Epithelial cell of prostate (primary cell): ENCODE data around the gene UGT1A9.
"Not testable (repeated sequence)": the region's sequence is repeated elsewhere in the genome, so short reads cannot be mapped to it uniquely, and the experiment has no call there.

Experiments used
- DNase-seq: peaks from one replicate; pipeline ENCODE4 v3.0.0-alpha.2; 2011; ENCODE audit warnings: low read depth, low spot score
- H3K27ac ChIP-seq: fragments of 450-650 bp; 2 replicates; pipeline ENCODE4 v1.5.1; 2017; ENCODE audit warnings: mild to moderate bottlenecking

UGT1A9 gene

DNA sequence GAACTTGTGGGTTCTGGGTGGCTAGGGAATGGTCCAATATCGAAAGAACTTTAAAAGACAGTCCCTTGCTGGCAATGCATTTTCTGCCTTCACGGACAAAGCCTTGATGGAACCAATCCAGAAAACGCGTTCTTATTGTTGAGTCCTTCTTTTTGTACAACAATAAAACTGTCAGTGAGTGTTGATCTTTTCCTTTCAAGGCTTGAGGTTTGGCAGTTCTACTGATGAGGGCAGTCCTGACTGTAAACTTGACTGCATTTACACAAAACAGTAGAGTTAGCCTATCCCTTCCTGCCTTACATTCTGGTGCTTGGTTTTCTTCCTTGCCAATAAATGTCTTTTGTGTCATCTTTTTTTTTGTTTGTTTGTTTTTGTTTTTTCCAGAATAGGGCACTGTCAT is 7.5 kb downstream of the UGT1A9 start:
- H3K27ac ChIP-seq: no peak overlapping the region
- no peak for DNase-seq

- H3K27ac ChIP-seq: no peak overlapping the region
- no peak for DNase-seq
Observed at GRCh38 chr2:233680361-233681045, 8.8 kb downstream of the UGT1A9 start.

DNA sequence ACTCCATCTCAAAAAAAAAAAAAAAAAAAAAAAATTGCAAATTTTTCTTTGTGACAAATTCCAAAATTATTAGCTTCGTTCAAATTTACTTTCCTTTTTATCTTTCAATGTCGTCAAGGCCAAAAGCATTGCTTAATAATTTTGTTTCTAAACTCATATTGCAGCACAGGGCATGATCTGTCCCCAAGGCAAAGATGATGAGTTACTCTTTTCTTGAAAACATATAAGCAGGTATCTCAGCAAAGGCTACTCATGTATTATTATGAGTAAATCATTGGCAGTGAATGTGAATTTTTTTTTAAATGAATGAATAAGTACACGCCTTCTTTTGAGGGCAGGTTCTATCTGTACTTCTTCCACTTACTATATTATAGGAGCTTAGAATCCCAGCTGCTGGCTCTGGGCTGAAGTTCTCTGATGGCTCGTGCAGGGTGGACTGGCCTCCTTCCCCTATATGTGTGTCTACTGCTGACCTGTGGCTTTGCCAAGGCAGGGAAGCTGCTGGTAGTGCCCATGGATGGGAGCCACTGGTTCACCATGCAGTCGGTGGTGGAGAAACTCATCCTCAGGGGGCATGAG is 9.9 kb downstream of the UGT1A9 start, which contains the start of gene UGT1A7:
UGT1A7 (plus strand) TSS at position 381 of the 579 bp plus-strand sequence; CDS start at position 418, 37 bp downstream.
- no peak within 1 kb of the TSS for H3K27ac ChIP-seq
- DNase-seq: no peak

DNA sequence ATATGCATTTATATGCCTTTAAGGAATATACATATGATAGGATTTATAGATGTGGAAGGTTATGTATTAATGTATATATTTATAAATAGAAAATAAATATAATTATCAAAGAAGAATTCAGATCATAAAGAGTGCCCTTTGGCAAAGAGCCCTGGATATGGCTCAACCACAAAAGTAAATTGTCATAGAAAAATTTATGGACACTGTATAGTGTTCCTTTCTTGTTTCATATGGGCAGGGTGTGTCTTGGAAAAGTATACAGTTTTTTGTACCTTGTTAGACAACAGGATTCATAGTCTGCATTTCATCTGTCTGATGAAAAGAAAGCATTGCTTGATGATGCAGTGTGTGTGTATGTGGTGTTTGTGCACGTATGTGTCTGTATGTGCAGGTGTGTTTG is 12.9 kb downstream of the UGT1A9 start:
- DNase-seq: no peak
- H3K27ac ChIP-seq: no peak overlapping the region

- no peak overlapping the region for H3K27ac ChIP-seq
- no peak for DNase-seq
Observed at GRCh38 chr2:233686928-233687327, 15.2 kb downstream of the UGT1A9 start.

DNA sequence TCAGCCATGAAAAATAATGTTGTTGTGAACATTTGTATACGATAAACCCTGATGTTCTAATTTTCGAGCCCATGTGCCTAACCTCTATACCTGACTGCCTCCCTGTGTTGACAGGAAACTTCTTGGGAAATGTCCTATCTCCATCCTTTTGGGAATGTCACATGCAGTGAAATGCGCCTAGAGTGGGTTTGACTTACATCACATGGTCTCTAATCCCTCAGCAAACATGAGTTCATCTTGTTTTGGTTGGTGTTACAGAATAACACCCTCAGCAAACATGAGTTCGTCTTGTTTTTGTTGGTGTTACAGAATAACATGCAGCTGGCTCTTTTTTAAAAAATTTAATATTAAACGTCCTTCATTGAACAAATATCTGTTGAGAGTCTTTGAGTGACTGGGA is 16.6 kb downstream of the UGT1A9 start:
- no peak for DNase-seq
- no peak overlapping the region for H3K27ac ChIP-seq

DNA sequence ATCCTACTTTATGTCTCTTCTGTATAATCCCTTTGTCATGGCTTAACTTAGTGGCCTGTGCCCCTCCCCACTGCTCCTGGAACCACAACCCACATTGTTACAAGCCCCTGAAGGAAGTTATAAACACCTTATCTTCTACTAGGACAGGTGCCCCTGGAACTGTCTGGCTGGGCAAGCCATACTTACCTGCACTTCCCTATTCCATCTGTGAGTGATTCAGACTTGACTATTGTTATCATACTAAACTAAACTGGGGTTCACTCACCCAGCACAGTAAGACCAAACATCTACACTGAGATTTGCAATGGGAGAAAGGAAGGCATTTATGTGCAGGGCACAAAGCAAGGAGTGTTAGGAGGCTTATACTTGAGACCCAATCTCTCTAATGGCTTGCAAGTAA is 17.3 kb downstream of the UGT1A9 start:
- peak overlapping the region; percentile 80 for H3K27ac ChIP-seq
- no peak for DNase-seq

DNA sequence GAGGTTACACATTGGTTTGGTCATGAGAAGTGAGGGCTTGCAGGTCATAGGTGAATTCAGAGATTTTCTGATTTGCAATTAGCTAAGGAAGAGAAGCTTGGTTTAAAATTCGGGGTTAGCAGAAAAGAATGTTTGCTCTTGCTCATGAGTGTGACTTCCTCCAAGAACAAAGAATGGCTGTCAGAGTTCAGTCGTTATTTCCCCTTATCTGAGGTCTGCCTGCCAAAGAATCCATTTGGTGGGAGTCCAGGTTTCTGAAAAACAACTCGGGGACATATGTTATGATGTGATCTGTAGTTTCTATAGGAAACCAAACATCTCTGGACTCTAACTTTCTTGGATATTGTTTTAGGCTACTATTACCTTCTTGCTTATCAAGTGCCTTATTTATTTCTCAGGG is 17.8 kb downstream of the UGT1A9 start:
- DNase-seq: no peak
- H3K27ac ChIP-seq: peak overlapping the region; percentile 80

DNA sequence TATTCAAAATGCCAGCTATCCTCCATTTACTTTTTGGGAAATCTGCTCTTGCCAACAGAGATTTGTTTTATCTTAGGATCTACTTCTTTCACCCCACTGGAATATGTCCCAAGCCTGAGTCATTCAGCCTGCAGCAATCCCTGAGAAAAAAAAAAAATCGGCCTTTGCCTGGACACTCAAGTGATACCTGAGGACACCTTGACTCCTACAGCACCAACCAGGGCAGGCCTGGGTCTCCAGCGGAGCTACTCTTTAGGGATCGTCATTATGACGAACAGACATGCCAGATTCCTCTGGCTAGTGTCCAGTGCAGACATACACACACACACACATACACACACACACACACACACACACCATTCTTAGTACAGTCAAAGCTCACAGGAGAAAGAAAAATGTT is 18.7 kb downstream of the UGT1A9 start:
- peak overlapping the region; percentile 80 for H3K27ac ChIP-seq
- DNase-seq: peak; percentile 81

DNA sequence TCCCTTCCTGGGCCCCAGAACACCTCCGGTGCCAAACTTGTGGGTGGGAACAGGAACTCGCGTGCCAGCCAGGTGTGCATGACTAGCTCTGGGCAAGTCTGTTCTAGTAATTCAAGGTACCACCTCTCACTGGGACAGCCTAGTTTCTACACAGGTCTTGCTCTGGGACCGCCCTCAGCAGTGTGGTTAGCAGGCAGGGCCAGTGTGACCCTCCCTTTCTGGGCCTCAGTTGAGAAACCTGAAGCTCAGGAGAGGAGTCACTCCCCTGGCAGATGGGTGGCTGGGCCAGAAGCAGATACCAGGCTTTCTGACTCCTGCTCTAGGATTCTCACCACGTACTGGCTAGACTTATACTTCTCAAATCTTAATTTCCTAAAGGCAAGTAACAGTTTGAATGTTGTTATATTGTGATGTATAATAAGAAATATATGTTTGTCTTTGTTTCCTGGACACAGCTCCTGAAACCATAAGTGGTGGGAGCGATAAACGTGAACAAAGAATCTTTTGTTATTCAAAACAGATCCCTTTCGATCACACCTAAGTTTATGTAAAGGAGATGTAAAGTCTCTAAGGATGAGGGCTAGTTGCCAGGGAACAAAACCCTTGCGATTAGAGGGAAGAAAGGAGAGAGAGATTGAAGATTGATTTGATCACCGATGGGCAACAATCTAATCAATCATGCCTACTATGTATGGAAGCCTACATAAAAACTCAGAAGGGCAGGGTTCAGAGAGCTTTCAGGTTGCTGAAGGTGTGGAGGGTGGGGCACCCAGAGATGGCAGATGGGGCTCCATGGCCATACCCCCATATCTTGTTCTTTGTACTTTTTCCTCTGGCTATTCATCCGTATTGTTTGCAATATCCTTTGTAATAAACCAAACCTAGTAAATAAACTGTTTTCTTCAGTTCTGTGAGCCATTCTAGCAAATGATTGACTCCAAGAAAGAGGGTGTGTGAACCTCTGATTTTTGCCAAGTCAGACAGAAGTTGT is 20.0 kb downstream of the UGT1A9 start:
- DNase-seq: peak; percentile 99
- H3K27ac ChIP-seq: peak overlapping the region; percentile 80

- H3K27ac ChIP-seq: peak within 1 kb of the TSS; percentile 80
- no peak for DNase-seq
Observed at GRCh38 chr2:233692648-233693047, 20.9 kb downstream of the UGT1A9 start, which contains the start of gene UGT1A6. TSS of gene UGT1A6 (plus strand) at chr2:233692890. CDS start at chr2:233693005, 115 bp downstream.

DNA sequence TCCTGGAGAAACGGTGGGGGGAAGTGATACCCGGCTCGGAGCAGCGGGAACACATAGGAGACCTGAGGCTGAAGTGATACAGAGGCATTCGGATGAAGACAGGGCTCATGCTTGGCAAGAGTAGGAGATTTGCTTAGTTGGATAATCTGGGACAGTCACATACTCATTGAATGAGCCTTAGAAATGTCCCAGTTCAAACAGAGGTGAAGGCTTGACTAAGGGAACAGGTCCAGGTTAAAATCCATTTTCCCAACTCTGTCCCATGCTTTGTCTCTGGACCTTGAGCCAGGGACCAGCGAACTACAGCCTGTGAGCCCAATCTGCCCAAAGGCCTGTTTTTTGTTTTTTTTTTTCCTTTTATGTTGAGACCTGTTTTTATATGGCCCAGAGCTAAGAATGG is 22.3 kb downstream of the UGT1A9 start:
- no peak overlapping the region for H3K27ac ChIP-seq
- no peak for DNase-seq

DNA sequence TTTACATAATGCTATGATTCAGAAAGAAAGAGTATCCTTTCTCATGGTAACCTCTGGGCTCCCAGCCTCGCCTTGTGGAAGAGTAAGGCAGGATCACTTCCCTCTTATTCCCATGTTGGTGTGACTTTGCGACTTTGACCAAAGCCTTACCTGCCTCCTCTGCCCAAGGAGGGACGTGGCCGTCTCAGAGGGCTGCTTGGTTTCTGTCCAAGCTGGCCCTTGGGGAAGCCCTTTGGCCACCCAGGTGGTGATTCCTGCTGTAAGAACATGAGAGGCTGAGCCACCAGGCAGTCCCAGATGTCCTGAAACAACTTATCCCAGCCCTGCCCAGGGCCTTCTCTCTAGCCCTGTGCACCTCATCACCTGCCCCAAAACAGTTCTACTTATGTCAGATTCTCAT is 27.0 kb downstream of the UGT1A9 start:
- DNase-seq: no peak
- H3K27ac ChIP-seq: no peak overlapping the region

- no peak for DNase-seq
- H3K27ac ChIP-seq: peak overlapping the region; percentile 52
Observed at GRCh38 chr2:233699424-233700027, 27.8 kb downstream of the UGT1A9 start.

GRCh38 chr2:233700028-233700635 is 28.4 kb downstream of the UGT1A9 start:
- H3K27ac ChIP-seq: peak overlapping the region; percentile 52
- DNase-seq: peak; percentile 18

DNA sequence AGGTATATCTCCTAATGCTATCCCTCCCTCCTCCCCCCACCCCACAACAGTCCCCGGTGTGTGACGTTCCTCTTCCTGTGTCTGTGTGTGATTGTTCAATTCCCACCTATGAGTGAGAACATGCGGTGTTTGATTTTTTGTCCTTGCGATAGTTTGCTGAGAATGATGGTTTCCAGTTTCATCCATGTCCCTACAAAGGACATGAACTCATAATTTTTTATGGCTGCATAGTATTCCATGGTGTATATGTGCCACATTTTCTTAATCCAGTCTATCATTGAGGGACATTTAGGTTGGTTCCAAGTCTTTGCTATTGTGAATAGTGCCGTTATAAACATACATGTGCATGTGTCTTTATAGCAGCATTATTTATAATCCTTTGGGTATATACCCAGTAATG is 29.1 kb downstream of the UGT1A9 start:
- H3K27ac ChIP-seq, DNase-seq: not testable (repeated sequence)

- H3K27ac ChIP-seq: no peak overlapping the region
- no peak for DNase-seq
Observed at GRCh38 chr2:233702238-233702637, 30.5 kb downstream of the UGT1A9 start.

- DNase-seq: peak; percentile 20
Observed at GRCh38 chr2:233705911-233706506, 34.3 kb downstream of the UGT1A9 start.

GRCh38 chr2:233706720-233707119 is 35.0 kb downstream of the UGT1A9 start:
- no peak for DNase-seq
- peak overlapping the region; percentile 53 for H3K27ac ChIP-seq

More at GRCh38 chr2:233705911-233706506, 34.3 kb downstream of the UGT1A9 start:
- H3K27ac ChIP-seq: peak overlapping the region; percentile 53
